DMS79 treated with DMSO at 0.1 percent for 48 hours (cell line): ENCODE measurements around the gene PHOSPHO2.
"Not testable (repeated sequence)": the region's sequence is repeated elsewhere in the genome, so short reads cannot be mapped to it uniquely, and the experiment has no call there.

Experiments
- DNase-seq: peaks from one replicate; lab custom pipeline; 2025; lab: John Stamatoyannopoulos, UW

Gene PHOSPHO2

DNA sequence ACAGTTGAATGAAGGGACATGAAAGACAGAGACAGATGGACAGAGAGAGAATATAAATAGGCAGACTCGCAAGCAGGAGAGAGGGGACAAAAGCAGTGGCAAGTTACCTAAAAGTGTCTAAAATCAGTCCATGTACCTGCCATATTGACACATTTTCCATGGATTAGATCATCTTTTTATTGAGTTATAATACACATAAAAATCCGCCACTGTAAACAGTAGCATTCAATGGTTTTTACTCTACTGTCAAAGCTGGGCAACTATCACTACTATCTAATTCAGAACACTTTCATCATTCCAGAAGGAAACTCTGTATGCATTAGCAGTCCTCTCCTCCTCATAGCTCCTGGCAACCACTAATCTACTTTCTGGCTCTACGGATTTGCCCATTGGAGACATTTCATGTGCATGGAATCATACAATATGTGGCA lies 10.1 kb upstream of the PHOSPHO2 start:
- DNase-seq = no peak

DNA sequence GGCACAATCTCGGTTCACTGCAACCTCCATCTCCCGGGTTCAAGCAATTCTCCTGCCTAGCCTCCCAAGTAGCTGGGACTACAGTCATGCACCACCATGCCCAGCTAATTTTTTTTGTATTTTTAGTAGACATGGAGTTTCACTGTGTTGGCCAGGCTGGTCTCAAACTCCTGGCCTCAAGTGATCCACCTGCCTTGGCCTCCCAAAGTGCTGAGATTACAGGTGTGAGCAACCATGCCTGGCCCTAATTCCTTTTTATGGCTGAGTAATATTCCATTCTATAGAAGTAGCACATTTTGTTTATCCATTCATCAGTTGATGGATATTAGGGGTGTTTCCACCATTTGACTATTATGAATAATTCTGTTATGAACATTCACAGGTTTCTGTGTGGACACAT lies 9.6 kb upstream of the PHOSPHO2 start:
- DNase-seq = not testable (repeated sequence)

DNA sequence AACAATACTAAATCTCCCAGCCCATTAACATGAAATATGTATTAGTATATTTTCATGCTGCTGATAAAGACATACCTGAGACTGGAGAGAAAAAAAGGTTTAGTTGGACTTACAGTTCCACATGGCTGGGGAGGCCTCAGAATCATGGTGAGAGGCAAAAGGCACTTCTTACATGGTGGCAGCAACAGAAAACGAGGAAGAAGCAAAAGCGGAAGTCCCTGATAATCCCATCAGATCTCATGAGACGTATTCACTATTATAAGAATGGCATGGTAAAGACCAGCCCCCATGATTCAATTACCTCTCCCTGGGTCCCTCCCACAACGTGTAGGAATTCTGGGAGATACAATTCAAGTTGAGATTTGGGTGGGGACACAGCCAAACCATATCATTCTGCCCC lies 7.4 kb upstream of the PHOSPHO2 start:
- DNase-seq = not testable (repeated sequence)

DNA sequence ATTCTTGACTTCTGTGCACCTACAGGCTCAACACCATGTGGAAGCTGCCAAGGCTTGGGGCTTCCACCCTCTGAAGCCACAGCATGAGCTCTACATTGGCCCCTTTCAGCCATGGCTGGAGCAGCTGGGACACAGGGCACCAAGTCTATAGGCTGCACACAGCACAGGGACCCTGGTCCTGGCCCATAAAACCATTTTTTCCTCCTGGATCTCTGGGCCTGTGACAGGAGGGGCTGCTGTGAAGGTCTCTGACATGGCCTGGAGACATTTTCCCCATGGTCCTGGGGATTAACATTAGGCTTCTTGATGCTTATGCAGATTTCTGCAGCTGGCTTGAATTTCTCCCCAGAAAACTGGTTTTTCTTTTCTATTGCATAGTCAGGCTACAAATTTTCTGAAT lies 6.3 kb upstream of the PHOSPHO2 start:
- DNase-seq = not testable (repeated sequence)

DNA sequence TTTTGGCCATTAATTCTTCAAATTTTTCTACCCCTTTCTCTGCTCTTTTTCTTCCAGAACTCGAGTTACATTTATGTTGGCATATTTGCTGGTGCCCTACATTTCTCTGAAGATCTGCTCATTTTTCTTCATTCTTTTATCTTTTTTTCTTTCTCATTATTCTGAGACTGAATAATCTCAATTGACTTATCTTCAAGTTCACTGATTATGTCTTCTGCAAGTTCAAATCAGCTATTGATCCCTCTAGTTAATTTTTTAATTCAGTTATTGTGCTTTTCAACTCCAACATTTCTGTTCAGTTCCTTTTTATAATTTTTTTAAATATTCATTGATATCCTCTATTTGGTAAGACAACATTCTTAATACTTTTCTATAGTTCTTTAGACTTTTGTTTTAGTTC lies 3.3 kb upstream of the PHOSPHO2 start:
- no peak for DNase-seq

DNA sequence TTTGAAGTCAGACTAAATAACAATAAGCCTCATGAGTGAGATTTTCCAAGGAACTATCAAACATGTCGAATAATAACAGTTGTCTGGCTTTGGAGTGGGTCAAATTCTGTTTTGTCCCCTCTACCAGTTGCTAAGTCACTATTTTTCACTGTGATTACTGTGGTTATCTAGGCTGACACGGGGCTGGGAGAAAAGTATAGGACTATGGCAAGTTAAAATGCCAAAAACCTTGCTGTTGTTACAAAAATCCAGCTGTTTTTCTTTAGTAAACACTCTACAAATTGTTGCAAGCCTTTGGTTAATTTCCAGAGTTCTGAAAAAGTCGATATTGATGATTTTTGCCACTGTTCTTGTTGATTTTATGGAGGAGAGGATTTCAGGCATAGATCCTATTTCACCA lies 1.6 kb upstream of the PHOSPHO2 start:
- DNase-seq = no peak

DNA sequence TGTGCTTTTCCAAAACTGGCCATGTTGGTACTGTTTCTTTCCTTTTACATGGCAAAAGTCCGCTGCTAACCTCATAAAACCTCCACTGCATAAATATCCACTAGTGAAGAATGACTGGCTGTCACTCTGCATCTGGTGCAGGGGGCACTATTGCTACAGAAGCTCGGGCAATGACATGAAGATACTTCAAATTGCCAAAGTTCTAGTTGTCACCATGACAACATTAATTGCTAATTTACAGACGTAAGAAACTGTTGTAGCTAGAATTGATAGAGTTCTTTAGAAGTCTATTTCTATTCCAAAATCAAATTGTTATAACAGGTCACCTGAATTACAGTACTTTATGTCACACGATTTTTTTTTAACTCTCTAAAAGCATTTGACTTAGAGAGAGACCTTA lies 909 bp upstream of the PHOSPHO2 start:
- no peak for DNase-seq

DNA sequence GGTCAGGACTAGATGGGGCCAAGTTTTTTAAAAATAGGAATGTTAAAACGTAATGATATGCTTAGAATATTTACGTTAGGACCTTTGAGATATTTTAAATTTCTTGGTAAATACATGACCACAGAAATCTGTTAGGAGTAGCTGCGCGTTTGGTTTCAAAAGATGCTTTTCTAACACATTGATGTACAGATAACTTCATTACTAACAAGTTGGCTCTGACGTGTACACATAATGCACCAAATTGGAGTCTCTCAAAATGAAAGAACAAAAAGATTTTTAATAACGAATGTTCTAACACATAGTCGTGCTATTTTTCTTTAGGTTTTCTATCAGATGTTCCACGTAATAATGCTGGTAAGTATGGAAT lies 608 bp downstream of the PHOSPHO2 start:
- DNase-seq = no peak

DNA sequence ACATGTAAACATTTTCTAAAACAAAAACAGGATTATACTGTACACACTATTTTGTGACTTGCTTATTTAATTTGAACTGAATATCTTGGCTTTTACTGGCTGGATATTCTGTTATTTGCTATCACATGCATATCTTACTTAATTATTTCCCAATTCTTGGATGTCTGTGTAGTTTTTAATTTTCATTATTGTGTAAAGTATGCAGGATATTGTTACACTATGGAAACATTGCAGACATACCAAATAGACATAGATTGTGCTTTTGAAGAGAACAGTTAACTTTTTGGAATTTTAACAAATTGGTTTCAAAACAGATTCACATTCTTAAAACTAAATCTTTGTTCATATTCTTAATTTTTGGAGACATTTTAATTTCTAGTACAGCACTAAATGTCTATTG lies 2.1 kb downstream of the PHOSPHO2 start:
- DNase-seq = no peak

DNA sequence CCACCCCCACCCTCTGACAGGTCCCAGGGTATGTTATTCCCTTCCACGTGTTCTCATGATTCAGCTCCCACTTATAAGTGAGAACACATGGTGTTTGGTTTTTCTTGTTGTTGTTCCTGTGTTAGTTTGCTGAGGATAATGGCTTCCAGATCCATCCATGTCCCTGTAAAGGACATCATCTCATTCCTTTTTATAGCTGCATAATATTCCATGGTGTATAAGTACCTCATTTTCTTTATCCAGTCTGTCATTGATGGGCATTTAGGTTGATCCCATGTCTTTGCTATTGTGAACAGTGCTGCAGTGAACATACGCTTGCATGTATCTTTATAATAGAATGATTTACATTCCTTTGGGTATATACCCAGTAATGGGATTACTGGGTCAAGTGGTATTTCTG lies 4.9 kb downstream of the PHOSPHO2 start:
- not testable (repeated sequence) for DNase-seq

DNA sequence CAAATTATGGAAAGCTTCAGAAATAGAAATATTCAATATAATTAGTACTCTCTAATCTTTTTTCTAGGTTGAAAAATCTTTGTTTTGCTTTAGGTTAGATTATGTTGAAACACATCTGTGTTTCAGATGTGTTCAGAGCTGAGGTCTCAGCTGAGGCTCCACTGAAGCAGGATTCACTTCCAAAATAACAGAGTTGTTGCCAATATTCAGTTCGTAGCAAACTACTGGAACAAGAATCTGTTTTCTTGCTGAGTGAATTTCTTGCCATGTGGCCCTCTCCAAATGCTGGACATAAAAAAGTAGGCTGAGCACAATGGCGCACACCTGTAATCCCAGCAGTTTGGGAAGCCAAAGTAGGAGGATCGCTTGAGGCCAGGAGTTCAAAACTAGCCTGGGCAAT lies 8.7 kb downstream of the PHOSPHO2 start:
- no peak for DNase-seq

DNA sequence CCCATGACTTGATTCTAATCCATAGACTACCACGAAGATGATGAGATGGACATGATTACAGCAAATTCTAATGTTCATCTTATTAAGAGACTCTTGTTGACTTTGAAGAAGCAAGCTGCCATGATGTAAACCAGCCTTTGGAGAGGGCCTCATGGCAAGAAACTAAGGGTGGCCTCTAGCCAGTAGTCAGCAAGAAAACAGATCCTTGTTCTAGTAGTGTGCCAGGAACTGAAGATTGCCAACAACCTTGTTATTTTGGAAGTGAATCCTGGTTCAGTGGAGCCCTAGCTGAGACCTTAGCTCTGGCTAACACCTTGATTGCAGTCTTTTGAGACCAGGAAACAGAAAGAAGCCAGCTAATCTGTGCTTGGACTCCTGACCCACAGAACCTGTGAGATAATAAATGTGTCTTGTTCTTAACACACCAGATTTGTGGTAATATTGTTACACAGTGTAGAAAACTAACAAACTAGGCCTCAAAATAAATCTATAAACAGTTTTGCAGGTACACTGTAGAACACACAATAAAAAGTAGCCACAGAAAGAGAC lies 10.0 kb downstream of the PHOSPHO2 start:
- no peak for DNase-seq

DNA sequence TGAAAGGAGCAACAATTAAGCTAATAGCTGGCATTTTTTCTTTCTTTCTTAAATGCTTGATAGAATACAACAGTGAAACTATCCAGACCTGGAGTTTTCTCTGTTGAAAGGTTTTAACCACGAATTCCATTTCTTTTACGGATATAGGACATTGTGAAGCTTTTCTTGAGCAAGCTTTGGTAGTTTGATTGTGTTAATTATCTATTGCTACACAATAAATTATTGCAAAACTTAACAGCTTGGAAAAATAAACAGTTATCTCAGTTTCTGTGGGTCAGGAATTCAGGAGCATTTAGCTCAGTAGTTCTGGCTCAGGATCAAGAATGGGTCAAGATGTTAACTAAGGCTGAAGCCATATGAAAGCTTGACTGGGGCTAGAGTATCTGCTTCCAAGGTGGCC lies 11.7 kb downstream of the PHOSPHO2 start:
- DNase-seq = no peak

DNA sequence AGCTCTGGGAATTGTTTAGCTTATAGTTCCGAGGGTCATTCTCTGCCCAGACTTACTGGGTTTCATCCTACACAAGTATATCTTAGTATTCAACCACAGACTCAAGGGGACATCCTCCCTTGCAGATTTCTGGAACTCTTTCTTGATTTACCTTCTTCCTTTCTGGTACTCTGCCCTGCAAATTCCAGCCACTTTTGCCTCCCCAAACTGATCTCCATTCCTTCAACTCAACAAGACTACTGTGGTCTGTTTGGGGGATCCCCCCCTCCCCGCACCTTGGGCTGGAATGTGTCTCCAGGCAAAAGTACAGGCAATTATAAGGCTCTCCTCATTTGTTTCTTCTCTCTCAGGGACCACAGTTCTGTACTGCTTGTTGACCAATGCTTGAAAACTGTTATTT lies 13.4 kb downstream of the PHOSPHO2 start:
- DNase-seq = no peak

DNA sequence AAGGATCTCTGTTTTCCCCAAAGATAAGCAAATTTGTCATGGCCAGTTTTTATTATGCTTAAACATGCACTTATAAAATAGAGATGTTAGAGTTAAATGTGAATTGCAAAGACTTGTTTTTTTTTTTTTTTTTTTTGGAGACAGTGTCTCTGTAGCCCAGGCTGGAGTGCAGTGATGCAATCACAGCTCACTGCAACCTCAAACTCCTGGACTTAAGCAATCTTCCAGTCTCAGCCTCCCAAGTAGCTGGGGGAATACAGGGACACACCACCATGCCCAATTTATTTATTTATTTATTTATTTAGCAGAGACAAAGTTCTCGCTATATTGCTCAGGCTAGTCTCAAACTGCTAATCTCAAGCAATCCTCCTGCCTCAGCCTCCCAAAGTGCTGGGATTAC lies 15.1 kb downstream of the PHOSPHO2 start:
- no peak for DNase-seq

DNA sequence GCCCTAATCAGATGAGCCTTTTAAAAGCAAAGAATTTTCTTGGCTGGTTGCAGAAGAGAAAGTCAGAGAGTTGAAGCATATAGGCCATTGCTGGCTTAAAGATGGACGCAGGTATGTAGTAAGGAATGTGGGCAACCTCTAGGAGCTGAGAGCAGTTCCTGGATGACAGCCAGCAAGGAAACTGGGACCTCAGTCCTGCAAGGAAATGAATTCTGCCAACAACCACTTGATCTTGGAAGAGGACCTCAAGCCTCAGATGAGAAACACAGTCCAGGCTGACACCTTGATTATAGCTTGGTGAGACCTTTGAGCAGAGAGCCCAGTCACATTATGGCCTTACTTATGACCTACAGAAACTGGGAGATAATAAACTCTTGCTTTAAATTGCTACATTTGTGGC lies 15.7 kb downstream of the PHOSPHO2 start:
- DNase-seq = peak; percentile 49

DNA sequence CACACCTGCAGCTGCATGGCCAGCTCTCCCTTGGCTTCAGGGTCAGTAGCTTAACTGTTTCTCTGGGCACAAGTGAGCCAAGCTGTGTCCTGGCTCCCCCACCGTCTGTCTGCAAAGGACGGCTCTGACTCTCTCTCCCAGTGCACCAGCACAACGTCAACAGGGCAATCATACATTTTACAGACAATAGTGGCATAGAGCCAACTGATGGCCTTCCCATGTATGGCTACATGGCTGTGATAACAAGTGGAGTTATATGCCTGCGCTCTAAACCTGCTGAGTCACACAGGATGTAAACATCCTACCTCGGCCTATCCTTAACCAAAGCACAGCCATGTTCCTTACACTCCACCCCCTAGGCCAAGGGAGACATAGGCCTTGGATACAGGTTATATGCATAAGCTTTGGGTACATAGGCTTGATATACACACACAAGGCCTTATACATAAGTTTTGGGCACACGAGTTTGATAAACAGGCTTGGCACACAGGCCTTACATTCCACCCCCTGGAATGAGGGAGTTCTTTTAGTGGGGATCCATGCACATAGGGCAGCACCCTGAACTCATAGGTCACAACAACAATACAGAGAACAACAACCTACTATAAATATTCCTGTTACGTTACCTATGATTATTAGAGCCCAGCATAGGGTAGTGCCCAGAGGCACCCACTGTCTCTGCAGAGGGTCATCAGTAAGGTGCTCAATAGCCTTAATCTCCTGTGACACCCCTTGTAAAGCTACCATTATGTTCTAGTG lies 17.7 kb downstream of the PHOSPHO2 start:
- no peak for DNase-seq

DNA sequence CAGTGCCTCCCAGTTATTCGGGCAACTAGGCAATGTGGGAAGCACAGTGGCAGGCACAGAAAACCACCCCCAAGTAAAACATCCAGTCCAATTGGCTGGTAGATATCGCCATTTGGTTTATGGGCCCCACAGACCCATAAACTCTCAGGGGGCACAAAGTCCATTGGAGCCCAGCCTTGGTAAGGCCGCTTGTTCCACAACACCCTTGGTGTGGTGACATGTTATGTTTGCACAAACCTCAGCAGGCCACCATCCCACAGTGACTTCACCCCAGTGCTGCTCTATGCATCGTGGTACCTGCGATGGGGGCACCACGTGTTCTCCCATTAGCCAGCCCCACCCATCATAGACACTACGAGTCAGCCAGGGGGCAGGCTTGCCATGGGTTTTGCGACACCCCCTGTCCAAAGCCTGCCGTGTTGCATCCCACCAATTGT lies 18.5 kb downstream of the PHOSPHO2 start:
- no peak for DNase-seq

DNA sequence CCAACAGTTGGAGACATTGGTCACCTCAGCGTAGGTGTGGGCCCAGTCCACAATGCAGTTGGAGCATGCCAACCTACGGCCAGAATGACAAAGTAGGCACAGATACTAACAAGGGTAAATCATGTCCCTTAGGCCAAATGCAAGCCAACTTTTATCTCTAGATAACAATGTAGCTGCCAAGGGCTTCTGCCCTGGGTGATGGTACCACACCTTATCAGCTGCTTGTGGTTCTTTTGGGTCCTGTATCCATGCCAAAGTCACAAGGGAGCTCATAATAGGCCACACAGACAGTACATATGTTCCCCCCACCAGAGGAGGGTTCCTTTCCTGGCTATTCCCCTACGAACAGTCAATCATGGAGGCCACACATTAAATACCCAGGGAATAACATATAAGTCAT lies 19.1 kb downstream of the PHOSPHO2 start:
- no peak for DNase-seq

DNA sequence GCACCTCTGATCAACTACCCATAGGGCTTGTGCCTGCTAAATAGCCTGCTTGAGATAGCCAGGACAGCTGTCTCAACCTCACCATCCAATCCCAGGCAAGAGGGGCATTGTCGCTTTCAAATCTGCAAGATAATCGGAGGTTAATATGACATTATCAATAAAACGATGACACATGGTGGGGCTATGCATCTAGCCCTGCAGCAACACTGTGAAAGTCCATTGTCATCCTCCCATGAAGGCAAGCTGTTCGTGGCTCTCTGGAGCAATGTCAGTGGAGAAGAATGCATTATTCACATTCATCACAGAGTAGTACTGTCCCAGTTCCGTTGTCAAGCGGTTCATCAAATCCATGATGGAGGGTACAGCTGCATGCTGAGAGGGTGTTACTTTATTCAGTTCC lies 20.4 kb downstream of the PHOSPHO2 start:
- no peak for DNase-seq

DNA sequence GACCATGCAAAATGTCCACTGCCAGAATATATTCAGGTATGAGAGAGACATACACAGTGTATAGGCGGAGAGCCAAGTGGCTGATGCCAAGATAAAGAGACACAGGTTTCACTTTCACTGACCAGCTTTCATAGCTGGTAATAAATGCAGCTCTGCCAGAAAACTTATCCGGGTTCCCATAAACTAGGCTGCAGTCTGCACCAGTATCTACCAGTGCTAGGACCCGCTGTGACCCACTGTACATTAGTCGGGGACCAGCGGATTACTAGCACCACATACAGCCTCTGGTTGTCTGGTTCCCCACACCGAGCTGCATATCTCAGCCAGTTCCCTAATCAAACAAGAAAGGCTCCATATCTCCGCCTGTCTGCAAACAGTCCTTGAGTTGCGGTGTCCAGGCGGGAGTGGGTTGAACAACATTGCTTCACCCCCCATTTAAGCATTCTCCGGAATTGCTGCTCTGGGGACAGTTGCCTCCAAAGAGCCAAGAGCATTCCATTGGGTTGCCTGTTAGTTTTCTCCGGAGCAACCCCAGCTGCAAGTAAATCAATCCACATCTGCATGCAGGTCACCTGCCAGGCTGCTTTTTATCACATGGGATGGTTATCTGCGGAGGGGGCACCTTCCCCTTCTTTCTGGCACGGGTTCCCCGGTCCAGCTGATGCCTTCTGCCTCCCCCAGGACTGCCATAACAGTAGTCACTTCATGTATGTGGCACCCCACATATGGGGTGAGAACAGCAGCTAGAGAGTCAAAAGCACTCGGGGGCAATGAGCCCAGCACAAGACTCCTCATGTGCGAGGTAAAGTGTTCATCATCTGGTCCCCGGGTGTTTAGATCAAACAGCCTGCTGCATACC lies 21.3 kb downstream of the PHOSPHO2 start:
- peak; percentile 39 for DNase-seq

DNA sequence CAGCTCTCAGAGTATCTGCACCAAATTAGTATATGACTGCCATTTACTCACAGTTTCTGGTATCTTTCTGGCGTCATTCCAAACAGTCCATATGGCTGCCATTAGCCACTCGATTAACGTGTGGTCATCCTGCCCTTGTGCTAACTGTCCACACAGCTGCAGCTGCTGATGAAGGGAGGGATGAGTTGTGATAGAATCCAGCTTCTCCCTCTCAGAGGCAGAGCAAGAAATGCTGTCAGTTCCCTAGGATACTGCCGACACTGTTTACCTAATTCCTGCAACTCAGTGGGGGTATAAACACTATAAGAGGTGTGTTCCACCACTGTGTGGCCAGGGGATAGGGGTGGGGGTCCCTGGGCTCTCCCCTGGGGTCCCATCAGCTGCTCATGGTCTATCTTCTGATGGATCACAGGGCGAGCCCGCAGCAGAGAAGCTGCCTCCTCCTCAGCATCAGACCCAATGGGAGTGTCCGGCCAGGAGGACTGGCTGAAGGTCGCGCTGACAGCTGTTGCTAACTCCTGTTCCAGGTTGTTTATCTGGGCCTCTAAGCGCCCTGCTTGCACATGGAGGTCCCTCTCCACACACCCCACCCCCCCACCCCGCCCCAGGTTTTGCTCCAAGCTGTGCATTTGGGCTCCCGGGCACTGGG lies 22.1 kb downstream of the PHOSPHO2 start:
- no peak for DNase-seq
